ENCODE data around the gene IGSF3. TPM values are rescaled to one million over a fixed set of nuclear protein-coding genes. Genes with fewer than 3 reads are reported as not detected.

The IGSF3 gene
- total and polyA plus RNA-seq, 2 of the 8 experiments (the other 6 are each of a cell fraction or from before 2014, with no cell fraction given): 30.0 to 32.2 TPM

- peak; percentile 66 to 84 (median 67) for TF ChIP-seq CTCF (IDR thresholded peaks at IDR 0.05; ENCODE audit: control extremely low read depth in 1 of 3, insufficient read depth in 1 of 3, low read depth in 1 of 3, low read length in 3 of 3)
- TF ChIP-seq EP300 (IDR thresholded peaks at IDR 0.05; ENCODE audit: borderline replicate concordance in 1 of 2, low read depth in 2 of 2, low read length in 2 of 2): no peak
- TF ChIP-seq CHD7 (IDR thresholded peaks at IDR 0.05; ENCODE audit: insufficient replicate concordance, low read length): no peak
- no peak for TF ChIP-seq JUND (IDR thresholded peaks at IDR 0.05; ENCODE audit: low read length)
- TF ChIP-seq SIRT6 (IDR thresholded peaks at IDR 0.05; ENCODE audit: low read length): no peak
- TF ChIP-seq EGR1 (IDR thresholded peaks at IDR 0.05; ENCODE audit: borderline replicate concordance, low read depth, low read length): peak; percentile 70; the same call in 1 of the 2 replicates
- no peak for TF ChIP-seq SP4 (IDR thresholded peaks at IDR 0.05; ENCODE audit: low read length)
These were observed 96.9 kb downstream of the IGSF3 start, which contains the start of gene CD58 (continued) for GRCh38 chr1:116570358-116571214.

Measured in H1 (cell line).